ENCODE results near the gene NEDD9. TPM values are rescaled to one million over a fixed set of nuclear protein-coding genes. Genes with fewer than 3 reads are reported as not detected.

The NEDD9 gene
- total RNA-seq, 2 donors from 2014 or later, result 36.9 to 39.4 TPM

DNA sequence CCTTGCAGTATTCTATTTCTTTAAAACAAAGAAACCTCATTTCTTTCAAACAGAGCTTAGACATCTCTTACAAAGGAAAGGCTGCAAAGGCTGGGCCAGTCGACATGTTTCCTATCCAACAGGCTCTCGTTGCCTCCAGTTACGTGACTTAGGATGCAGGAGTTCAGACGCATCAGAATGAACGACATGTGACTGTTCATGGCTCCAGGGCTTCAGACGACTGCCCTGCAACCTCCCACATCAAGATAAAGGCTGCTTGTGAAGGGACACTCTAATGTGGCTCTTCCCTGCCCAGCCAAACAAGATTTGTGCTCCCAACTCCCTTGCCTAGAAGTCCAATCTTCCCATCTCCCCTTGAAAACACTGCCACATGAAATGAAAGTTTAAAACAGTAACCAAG lies 14.3 kb upstream of the NEDD9 start:
- Mint-ChIP-seq H3K4me1 (peaks cover 30% of the 10 kb centered on the region), H3K9me3 (no peaks in the 10 kb centered on the region), H3K27ac (no peak overlapping the region), H3K36me3 (ENCODE audit: low read depth) (peaks cover 48% of the 10 kb centered on the region), H3K27me3 (no peaks in the 10 kb centered on the region), H3K4me3 (no peak overlapping the region)
- no peak for ATAC-seq (replicated peaks)

DNA sequence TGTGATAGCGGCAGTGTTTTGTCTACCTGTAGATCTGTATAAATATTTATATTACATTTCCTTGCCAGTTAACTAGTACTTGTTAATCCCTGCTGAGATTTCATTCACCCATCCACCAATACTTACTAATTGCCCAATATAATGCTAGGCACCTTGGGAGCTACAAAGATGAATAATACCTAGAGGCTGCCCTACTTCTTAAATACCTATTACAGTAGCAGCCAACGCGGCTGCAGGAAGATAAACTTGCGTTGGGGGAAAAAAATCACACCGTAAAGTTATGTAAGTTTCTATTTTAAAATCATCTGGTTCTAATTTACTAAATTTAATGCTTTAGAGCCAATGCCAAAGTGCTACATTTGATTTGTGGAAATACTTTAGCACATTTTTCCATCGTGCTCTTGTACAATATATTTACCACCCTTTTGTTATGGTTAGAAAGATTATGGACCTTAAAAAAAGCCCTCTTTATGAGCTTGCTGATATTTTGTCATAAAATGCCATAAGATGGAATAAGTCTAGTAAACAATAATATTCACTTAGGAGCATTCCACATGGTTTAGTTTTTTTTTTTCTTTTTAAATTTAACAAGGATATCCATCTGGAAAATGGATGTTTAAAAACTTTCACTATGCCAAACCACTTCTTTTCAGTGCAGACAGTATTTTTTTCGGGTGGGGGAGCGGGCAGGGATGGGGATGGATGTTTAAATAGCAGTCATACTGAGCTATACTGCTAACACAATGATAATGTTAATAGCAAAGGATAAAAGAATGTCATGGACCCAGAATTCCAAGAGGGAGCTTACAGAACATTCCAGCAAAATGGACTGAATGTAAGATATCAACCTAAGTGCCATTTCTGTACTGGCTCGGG lies 13.2 kb upstream of the NEDD9 start:
- Mint-ChIP-seq H3K4me3 (peak overlapping the region; percentile 1), H3K36me3 (ENCODE audit: low read depth) (peaks cover 41% of the 10 kb centered on the region), H3K9me3 (no peaks in the 10 kb centered on the region), H3K27me3 (no peaks in the 10 kb centered on the region), H3K4me1 (peaks cover 25% of the 10 kb centered on the region), H3K27ac (no peak overlapping the region)
- peak; percentile 28 for ATAC-seq (replicated peaks)

DNA sequence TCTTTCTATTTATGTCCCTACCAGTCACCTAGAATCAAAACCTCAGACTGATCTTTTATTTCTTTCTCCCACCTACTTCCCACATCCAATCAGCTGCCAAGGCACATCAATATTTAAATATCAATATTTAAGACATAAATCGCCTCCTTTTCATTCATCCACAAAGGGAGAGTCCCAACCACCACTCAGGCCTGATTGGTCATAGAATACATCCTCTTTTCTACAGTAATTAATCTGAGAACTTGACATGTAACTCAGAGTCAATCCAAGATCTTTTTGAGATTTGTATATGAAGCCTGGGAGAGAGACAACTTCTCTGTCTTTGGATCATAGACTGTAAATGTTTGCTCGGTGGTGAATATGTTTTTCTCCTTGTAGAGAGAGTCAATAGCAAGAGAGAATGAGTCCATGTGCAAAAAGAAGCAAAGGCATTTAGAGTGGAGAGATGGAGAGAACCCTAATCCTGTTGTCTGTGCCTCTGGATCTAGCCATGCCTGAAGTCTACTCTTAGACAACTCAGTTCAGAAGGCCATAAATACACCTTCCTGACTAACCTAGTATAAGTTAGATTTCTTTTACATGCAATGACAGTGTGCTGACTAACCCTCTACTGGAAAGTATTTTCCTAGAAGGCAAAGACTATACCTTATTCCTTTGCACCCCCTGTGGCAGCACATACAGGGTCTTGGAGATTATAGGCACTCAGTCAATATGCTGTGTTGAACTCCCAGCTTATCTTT lies 12.1 kb upstream of the NEDD9 start:
- Mint-ChIP-seq H3K36me3 (ENCODE audit: low read depth) (peaks cover 34% of the 10 kb centered on the region), H3K4me3 (peak overlapping the region; percentile 1), H3K27me3 (no peaks in the 10 kb centered on the region), H3K27ac (peak overlapping the region; percentile 2), H3K9me3 (no peaks in the 10 kb centered on the region), H3K4me1 (peaks cover 25% of the 10 kb centered on the region)
- ATAC-seq (replicated peaks), result peak; percentile 67

DNA sequence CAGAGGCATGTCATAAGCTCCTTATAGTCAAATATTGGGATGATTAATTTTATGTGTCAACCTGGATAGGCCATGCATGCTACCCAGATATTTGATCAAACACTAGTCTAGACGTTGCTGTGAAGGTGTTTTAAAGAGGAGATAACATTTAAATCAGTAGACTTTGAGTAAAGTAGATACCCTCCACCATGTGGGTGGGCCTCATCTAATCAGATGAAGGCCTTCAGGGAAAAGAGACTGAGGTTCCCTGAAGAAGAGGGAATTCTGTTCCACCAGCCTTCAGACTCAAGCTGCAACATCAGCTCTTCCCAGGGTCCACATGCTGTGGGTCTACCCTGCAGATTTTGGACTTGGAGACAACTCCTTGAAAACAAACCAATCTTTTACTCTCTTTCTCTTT lies 11.4 kb upstream of the NEDD9 start:
- Mint-ChIP-seq H3K36me3 (ENCODE audit: low read depth) (peaks cover 27% of the 10 kb centered on the region), H3K4me3 (no peak overlapping the region), H3K27me3 (no peaks in the 10 kb centered on the region), H3K9me3 (no peaks in the 10 kb centered on the region), H3K4me1 (peaks cover 24% of the 10 kb centered on the region), H3K27ac (peak overlapping the region; percentile 2)
- no peak for ATAC-seq (replicated peaks)

DNA sequence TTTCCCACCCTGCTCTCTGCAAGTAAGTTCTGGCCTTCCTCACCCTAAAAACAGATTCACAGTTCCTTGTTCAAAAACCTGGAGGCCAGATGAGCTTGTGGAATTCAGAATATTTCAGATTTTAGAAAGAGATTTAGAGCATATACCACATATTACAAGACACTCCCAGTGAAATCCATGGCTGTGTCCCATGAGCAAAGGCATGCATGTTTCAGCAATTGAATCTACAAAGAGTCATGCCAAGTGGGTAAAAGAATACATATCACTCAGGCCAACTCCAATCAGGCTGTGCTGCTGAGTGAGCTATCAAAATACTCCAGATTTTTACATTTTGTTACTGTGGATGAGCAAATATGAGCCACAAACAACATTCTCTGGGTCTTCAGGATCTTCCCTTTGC lies 10.2 kb upstream of the NEDD9 start:
- peaks cover 19% of the 10 kb centered on the region for H3K36me3 Mint-ChIP-seq (ENCODE audit: low read depth)
- no peak overlapping the region for H3K4me3 Mint-ChIP-seq
- peaks cover 20% of the 10 kb centered on the region for H3K4me1 Mint-ChIP-seq
- H3K27me3 Mint-ChIP-seq, result no peaks in the 10 kb centered on the region
- no peak for ATAC-seq (replicated peaks)
- H3K27ac Mint-ChIP-seq, result no peak overlapping the region
- H3K9me3 Mint-ChIP-seq, result no peaks in the 10 kb centered on the region

DNA sequence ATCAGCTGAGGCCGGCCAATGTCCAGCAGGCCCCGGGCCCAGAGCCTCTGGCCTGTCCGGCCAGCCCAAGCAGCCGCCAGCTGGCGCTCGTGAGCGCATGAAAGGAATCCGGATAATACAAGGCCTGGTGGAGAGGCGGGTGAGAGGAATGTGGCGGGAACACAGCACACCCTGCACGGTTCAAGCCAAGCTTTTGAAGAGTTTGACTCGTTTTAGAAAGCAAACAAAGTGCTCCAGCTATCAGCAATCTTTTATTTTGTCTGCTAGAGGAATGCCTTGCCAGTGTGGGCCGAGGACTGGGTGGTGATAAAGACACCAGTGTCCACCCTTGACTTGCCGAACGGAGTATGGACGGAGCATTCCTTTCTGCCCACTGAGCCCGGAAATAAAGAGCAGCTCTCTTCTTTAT lies 9.3 kb upstream of the NEDD9 start:
- H3K9me3 Mint-ChIP-seq, result no peaks in the 10 kb centered on the region
- ATAC-seq (replicated peaks), result no peak
- H3K27me3 Mint-ChIP-seq, result no peaks in the 10 kb centered on the region
- H3K4me1 Mint-ChIP-seq, result peaks cover 21% of the 10 kb centered on the region
- no peak overlapping the region for H3K4me3 Mint-ChIP-seq
- H3K36me3 Mint-ChIP-seq (ENCODE audit: low read depth), result peaks cover 10% of the 10 kb centered on the region
- H3K27ac Mint-ChIP-seq, result no peak overlapping the region

DNA sequence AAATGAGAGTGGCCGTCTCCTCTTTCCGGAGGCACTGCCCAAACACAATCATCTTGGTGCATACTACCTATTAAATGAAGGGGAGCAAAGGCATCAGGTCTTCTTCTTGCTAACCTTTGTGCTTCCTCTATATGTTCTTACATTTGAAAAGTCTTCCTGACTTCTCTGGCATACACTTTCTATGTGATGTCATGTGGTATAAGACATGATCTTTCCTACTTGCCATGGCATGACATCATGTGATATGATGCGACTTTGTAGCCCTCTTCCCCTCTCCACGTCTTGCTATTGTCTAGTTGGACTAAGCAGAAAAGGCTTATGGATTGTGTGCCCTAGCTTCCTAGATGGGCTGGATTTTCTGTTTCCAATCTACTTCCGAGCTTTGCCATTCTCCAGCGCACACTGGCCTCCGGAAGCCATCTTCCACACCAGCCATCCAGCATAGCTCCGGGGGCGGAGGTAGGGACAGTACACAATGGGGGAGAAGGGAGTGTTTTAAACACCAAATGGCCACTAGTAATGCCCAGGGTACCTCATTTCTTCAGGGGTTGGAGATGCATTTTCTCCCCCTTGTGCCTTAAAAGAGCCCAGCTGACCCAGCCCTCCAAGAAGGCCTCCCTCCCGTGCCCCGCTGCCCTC lies 8.8 kb upstream of the NEDD9 start:
- Mint-ChIP-seq H3K4me1 (peaks cover 26% of the 10 kb centered on the region), H3K36me3 (ENCODE audit: low read depth) (peaks cover 10% of the 10 kb centered on the region), H3K27me3 (no peaks in the 10 kb centered on the region), H3K4me3 (no peak overlapping the region), H3K27ac (no peak overlapping the region), H3K9me3 (no peaks in the 10 kb centered on the region)
- no peak for ATAC-seq (replicated peaks)

DNA sequence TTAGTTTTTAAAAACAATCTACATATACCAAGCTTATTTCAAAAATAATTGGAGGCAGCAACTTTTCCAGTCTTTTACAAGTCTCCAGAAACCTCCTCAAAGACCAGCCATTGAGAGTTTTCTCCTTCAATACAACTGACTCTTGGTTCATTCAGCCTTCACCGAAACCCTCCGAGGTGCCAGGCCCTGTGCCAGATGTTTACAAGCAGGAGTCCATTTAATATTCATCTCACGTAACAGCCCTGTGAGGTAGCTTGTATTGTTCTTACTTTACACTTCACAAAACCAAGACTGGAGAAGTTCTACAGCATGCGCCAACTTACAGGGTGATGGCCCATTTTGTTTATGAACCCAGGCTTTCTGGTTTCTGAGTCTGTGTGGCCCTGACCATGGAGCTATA lies 5.5 kb upstream of the NEDD9 start:
- peaks cover under 1% of the 10 kb centered on the region for H3K36me3 Mint-ChIP-seq (ENCODE audit: low read depth)
- no peak overlapping the region for H3K4me3 Mint-ChIP-seq
- H3K4me1 Mint-ChIP-seq, result peaks cover 25% of the 10 kb centered on the region
- ATAC-seq (replicated peaks), result no peak
- H3K27me3 Mint-ChIP-seq, result no peaks in the 10 kb centered on the region
- H3K27ac Mint-ChIP-seq, result no peak overlapping the region
- H3K9me3 Mint-ChIP-seq, result no peaks in the 10 kb centered on the region

DNA sequence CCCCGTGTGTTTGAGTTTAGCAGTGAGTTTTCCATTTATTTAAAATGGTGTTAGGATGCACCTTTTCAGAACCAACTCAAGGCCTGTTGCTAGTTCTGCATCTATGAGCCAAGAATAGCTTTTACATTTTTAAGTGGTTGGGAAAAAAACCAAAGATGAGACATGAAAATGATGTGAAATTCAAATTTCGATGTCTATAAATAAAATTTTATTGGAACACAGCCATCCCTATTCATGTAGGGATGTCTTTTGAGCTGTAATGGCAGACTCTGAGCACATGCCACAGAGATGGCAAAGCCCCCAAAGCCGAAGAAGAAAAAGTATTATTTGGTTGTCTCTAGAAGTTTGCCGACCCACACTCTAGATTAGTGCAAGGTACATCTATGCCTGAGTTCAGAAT lies 5.0 kb upstream of the NEDD9 start:
- peak overlapping the region; percentile 73 for H3K4me3 Mint-ChIP-seq
- H3K27me3 Mint-ChIP-seq, result no peaks in the 10 kb centered on the region
- no peak for ATAC-seq (replicated peaks)
- H3K9me3 Mint-ChIP-seq, result no peaks in the 10 kb centered on the region
- H3K27ac Mint-ChIP-seq, result peak overlapping the region; percentile 89
- H3K36me3 Mint-ChIP-seq (ENCODE audit: low read depth), result no peaks in the 10 kb centered on the region
- peaks cover 25% of the 10 kb centered on the region for H3K4me1 Mint-ChIP-seq

DNA sequence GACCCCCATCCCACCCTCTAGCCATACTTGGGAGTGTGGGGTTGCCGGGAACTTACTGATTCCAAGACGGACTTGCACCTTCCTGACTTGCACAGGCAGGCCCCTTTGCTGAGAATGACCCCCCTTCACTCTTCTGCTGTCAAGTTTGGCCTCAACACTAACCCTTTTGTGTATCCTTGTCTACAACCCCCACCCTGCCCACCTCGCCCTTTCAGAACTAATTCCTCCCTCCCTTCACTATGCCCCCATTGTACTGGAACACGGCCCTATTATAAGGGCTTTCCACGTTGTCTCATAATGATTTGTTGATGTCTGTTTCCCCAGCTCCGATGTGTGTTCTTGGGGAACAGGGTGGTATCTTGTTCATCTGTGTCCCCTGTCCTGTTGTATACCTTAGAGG lies 4.4 kb upstream of the NEDD9 start:
- Mint-ChIP-seq H3K36me3 (ENCODE audit: low read depth) (no peaks in the 10 kb centered on the region), H3K27ac (peak overlapping the region; percentile 89), H3K27me3 (no peaks in the 10 kb centered on the region), H3K4me1 (peaks cover 25% of the 10 kb centered on the region), H3K9me3 (no peaks in the 10 kb centered on the region), H3K4me3 (peak overlapping the region; percentile 73)
- no peak for ATAC-seq (replicated peaks)

DNA sequence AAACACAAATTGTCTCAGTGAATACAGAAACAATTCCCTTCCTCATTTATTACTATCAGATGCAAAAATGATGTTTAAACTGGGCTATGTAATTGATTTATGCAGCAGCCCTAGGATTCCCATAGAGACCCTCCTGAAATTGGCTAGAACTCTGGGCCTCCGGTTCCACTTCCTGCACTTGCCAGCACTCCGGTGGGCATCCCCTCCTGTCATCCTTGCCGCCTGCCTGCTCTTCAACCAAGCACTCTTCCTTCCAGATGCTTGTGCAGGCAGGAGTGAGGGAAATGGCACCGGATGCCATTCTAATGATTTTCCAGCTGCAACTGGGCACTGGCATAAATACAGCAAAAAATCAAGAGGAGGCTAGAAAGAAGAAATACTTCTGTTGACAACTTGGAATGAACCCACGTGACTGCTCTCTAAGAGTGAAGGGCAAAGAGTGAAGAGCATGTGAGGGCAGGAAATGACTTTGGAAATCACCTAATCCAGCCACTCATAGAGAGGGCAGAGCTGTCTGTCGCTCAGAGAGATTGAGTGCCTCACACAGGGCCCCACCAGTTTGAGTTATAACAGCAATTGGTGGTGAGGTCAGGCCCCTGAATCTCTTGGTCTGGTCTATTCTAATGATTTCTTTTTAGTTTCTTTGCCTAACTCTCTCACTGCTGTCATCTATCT lies 3.7 kb upstream of the NEDD9 start:
- Mint-ChIP-seq H3K9me3 (no peaks in the 10 kb centered on the region), H3K4me3 (peak overlapping the region; percentile 73), H3K27me3 (no peaks in the 10 kb centered on the region), H3K36me3 (ENCODE audit: low read depth) (no peaks in the 10 kb centered on the region), H3K27ac (peak overlapping the region; percentile 89), H3K4me1 (peaks cover 25% of the 10 kb centered on the region)
- peak; percentile 55 for ATAC-seq (replicated peaks)

DNA sequence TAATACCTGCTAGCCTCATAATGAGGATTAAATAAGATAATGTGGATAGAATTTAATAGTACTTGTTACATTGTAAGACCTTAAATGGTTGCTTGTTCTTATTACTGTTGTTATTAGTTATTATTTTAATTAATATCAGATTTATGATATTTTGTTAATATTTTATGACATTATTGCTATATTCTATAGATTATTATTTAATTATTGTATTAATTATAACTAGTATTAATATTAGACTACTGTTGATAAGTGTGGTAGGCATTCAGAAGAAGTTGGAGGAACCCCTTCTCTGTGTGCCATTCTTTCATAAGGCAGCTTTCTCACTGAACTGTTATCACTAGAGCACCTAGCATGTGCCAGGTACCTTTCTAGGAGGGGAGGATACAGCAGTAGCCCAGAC lies 2.6 kb upstream of the NEDD9 start:
- no peak overlapping the region for H3K27ac Mint-ChIP-seq
- H3K36me3 Mint-ChIP-seq (ENCODE audit: low read depth), result peaks cover 10% of the 10 kb centered on the region
- ATAC-seq (replicated peaks), result no peak
- H3K4me1 Mint-ChIP-seq, result peaks cover 31% of the 10 kb centered on the region
- H3K4me3 Mint-ChIP-seq, result peak overlapping the region; percentile 73
- no peaks in the 10 kb centered on the region for H3K9me3 Mint-ChIP-seq
- H3K27me3 Mint-ChIP-seq, result no peaks in the 10 kb centered on the region

DNA sequence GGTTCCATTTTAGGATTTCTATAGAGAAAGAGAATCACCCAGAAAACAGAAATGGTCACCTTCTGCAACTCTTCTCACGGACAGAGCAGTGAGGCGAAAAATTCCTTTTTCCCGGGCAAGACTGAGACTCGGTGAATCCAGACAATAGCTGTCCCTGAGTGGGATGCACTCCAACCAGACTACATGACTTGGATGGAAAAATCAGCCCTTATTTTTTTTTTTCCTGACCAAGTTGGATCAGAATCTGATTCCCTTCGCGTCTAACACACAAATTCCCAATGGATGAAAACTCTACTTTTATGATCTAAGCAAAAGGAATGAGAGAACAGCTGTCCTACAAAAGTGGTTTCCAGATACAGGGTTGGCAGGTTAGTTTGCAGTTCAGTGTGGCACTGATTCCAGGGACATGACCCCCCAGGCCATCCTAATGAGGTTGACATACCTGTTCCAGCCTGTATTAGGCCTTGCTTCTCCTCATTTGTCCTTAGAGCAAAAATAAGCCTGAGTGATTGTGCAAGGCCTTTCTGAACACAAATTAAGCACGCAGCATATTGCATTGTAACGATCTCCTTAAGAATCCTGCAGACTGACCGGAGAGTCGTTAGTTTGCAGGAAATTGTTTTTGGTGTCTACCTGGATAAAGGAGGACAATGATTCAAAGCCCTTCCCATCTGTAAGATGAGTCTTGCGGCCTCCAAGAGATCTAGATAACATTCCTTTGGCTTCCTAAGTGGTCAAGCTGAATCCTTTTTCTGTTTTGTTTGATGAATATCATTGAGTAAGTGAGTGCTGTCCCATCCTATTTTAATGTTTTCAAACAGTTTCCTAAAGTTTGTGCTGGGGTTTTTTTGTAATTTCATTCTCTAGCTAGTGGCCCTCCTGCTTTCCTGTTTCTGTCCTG lies 1.5 kb upstream of the NEDD9 start:
- Mint-ChIP-seq H3K4me3 (peak overlapping the region; percentile 93), H3K9me3 (no peaks in the 10 kb centered on the region), H3K27me3 (no peaks in the 10 kb centered on the region), H3K27ac (peak overlapping the region; percentile 95), H3K36me3 (ENCODE audit: low read depth) (peaks cover 19% of the 10 kb centered on the region), H3K4me1 (peaks cover 37% of the 10 kb centered on the region)
- no peak for ATAC-seq (replicated peaks)
